Uterus (tissue), 4 donors: ENCODE measurements around the gene SUGCT. TPM values are rescaled to one million over a fixed set of nuclear protein-coding genes. Genes with fewer than 3 reads are reported as not detected.

Source experiments
- DNase-seq, 2 donors: peaks; one replicate each; pipeline ENCODE4 v3.0.0-alpha.2; 2019 to 2020
- H3K27ac ChIP-seq, 2 donors: fragments of 200-600 bp; sonication (generic); 1 replicate in 1 of 2; 2 replicates in 1 of 2; pipeline ENCODE4 v1.5.1; 2016 to 2018
- H3K27me3 ChIP-seq, 2 donors: fragments of 200-600 bp; sonication (generic); one replicate each; pipeline ENCODE4 v1.5.1; 2018 to 2019; ENCODE audit warnings: control low read depth in 1 of 2
- H3K36me3 ChIP-seq, 2 donors: fragments of 200-600 bp; sonication (generic); one replicate each; pipeline ENCODE4 v1.5.1; 2019; ENCODE audit warnings: control low read depth in 1 of 2
- H3K4me1 ChIP-seq, 2 donors: fragments of 200-600 bp; sonication (generic); one replicate each; pipeline ENCODE4 v1.5.1; 2018 to 2019; ENCODE audit warnings: control low read depth in 1 of 2
- H3K4me3 ChIP-seq, 2 donors: fragments of 200-600 bp; sonication (generic); 1 replicate in 1 of 2; 2 replicates in 1 of 2; pipeline ENCODE4 v1.5.1; 2018 to 2019; ENCODE audit warnings: mild to moderate bottlenecking in 1 of 2
- H3K9me3 ChIP-seq, 2 donors: fragments of 200-600 bp; sonication (generic); one replicate each; pipeline ENCODE4 v1.5.1; 2019; ENCODE audit warnings: control low read depth in 1 of 2
- CTCF ChIP-seq, 4 experiments: fragments of 200-600 bp in 2 of 4; fragments of 450-650 bp in 2 of 4; sonication (generic) in 2 of 4; IDR thresholded peaks; one replicate each; pipeline ENCODE4 v1.5.1; 2016 to 2019; ENCODE audit warnings: antibody characterized with exemption in 4 of 4, mild to moderate bottlenecking in 2 of 4, moderate library complexity in 1 of 4
- POLR2A ChIP-seq, 2 donors: fragments of 450-650 bp; IDR thresholded peaks; one replicate each; pipeline ENCODE4 v1.6.1; 2016; ENCODE audit warnings: antibody characterized with exemption in 2 of 2, mild to moderate bottlenecking in 1 of 2, moderate library complexity in 1 of 2
- intact Hi-C: fragments of 100-400 bp; cut with DNase I; formaldehyde crosslinking; loops from one replicate; pipeline ENCODE4 v1.15.1; 2023; ENCODE audit warnings: low total_unique reads
- total RNA-seq, 4 donors: library from RNA; depleted of rRNA in 3 of 4; stranded (reverse); fragments of >200 nt in 3 of 4; gene quantifications; one replicate each; pipeline versions ENCODE4 v1.1.0 to v1.2.4, GENCODE V29; 2014 to 2023
- donor health status: DM: yes; HTN: yes; CAD: no.

The SUGCT gene
- total RNA-seq, 4 donors from 2014 or later = 2.0 to 9.6 (median 6.3) TPM; not detected in 1

GRCh38 chr7:40303996-40304395, 169.2 kb downstream of the SUGCT start:
- Histone ChIP-seq H3K27ac (no peak overlapping the region), H3K27me3 (no peaks in the 10 kb centered on the region), H3K9me3 (no peaks in the 10 kb centered on the region), H3K4me3 (no peak overlapping the region), H3K36me3 (no peaks in the 10 kb centered on the region), H3K4me1 (no peaks in the 10 kb centered on the region)
- TF ChIP-seq CTCF (IDR thresholded peaks at IDR 0.05) = no peak
- no peak for TF ChIP-seq POLR2A (IDR thresholded peaks at IDR 0.05)
- intact Hi-C loops = no loop called here
- no peak for DNase-seq

- no peaks in the 10 kb centered on the region for H3K36me3 ChIP-seq
- intact Hi-C loops = no loop called here
- no peaks in the 10 kb centered on the region for H3K4me1 ChIP-seq
- no peak overlapping the region for H3K4me3 ChIP-seq
- no peak overlapping the region for H3K27ac ChIP-seq
- TF ChIP-seq CTCF (IDR thresholded peaks at IDR 0.05) = no peak
- TF ChIP-seq POLR2A (IDR thresholded peaks at IDR 0.05) = no peak
- no peak for DNase-seq
- no peaks in the 10 kb centered on the region for H3K9me3 ChIP-seq
- no peaks in the 10 kb centered on the region for H3K27me3 ChIP-seq
Measured at GRCh38 chr7:40305229-40305628, 170.4 kb downstream of the SUGCT start.

GRCh38 chr7:40306025-40306424, 171.2 kb downstream of the SUGCT start:
- intact Hi-C loops = no loop called here
- no peaks in the 10 kb centered on the region for H3K4me1 ChIP-seq
- no peaks in the 10 kb centered on the region for H3K27me3 ChIP-seq
- no peak overlapping the region for H3K27ac ChIP-seq
- no peak overlapping the region for H3K4me3 ChIP-seq
- no peaks in the 10 kb centered on the region for H3K36me3 ChIP-seq
- no peak for TF ChIP-seq POLR2A (IDR thresholded peaks at IDR 0.05)
- no peak for TF ChIP-seq CTCF (IDR thresholded peaks at IDR 0.05)
- no peaks in the 10 kb centered on the region for H3K9me3 ChIP-seq
- no peak for DNase-seq

- no peak for DNase-seq
- Histone ChIP-seq H3K9me3 (no peaks in the 10 kb centered on the region), H3K27ac (no peak overlapping the region), H3K4me1 (no peaks in the 10 kb centered on the region), H3K4me3 (no peak overlapping the region), H3K27me3 (no peaks in the 10 kb centered on the region), H3K36me3 (no peaks in the 10 kb centered on the region)
- TF ChIP-seq POLR2A (IDR thresholded peaks at IDR 0.05) (no peak), CTCF (IDR thresholded peaks at IDR 0.05) (no peak)
- intact Hi-C loops = no loop called here
Measured at GRCh38 chr7:40306596-40306995, 171.8 kb downstream of the SUGCT start.

GRCh38 chr7:40310258-40310657, 175.5 kb downstream of the SUGCT start:
- DNase-seq = no peak
- H3K4me1 ChIP-seq = no peaks in the 10 kb centered on the region
- H3K4me3 ChIP-seq = no peak overlapping the region
- no peaks in the 10 kb centered on the region for H3K9me3 ChIP-seq
- no peaks in the 10 kb centered on the region for H3K27me3 ChIP-seq
- H3K36me3 ChIP-seq = no peaks in the 10 kb centered on the region
- H3K27ac ChIP-seq = no peak overlapping the region
- no peak for TF ChIP-seq CTCF (IDR thresholded peaks at IDR 0.05)
- no peak for TF ChIP-seq POLR2A (IDR thresholded peaks at IDR 0.05)
- intact Hi-C loops = no loop called here
